Measurements from ENCODE around the gene ILF2. TPM values are rescaled to one million over a fixed set of nuclear protein-coding genes. Genes with fewer than 3 reads are reported as not detected.

ILF2 gene
- total and polyA plus RNA-seq, 2 of the 13 experiments (the other 11 are each of a cell fraction or from before 2014, with no cell fraction given) = 292 to 366 TPM

- no peak for TF ChIP-seq ZNF407 (CRISPR knock-in tag; IDR thresholded peaks at IDR 0.05; ENCODE audit: not compliant biosample characterization)
- peak; percentile 51; the same call in 1 of the 2 replicates for TF ChIP-seq ZNF274 (CRISPR knock-in tag; IDR thresholded peaks at IDR 0.05)
- no peak for TF ChIP-seq NR2F1 (CRISPR knock-in tag; IDR thresholded peaks at IDR 0.05)
- TF ChIP-seq ZNF383 (CRISPR knock-in tag; IDR thresholded peaks at IDR 0.05; ENCODE audit: borderline replicate concordance) = no peak
- TF ChIP-seq ZNF17 (CRISPR knock-in tag; IDR thresholded peaks at IDR 0.05) = no peak
- peak; percentile 99 for TF ChIP-seq AGO2 (optimal IDR thresholded peaks at IDR 0.05; ENCODE audit: low read depth, low read length)
- TF ChIP-seq ZNF589 (CRISPR knock-in tag; conservative IDR thresholded peaks at IDR 0.05) = no peak
- peak; percentile 59; the same call in 1 of the 2 replicates for TF ChIP-seq ZBTB3 (CRISPR knock-in tag; IDR thresholded peaks at IDR 0.05; ENCODE audit: borderline replicate concordance, low read depth)
- no peak for TF ChIP-seq XRCC5 (optimal IDR thresholded peaks at IDR 0.05; ENCODE audit: low read length)
- TF ChIP-seq TSC22D2 (CRISPR knock-in tag; IDR thresholded peaks at IDR 0.05; ENCODE audit: borderline replicate concordance) = no peak; the same call in 1 of the 2 replicates
- TF ChIP-seq ELF4 (CRISPR knock-in tag; IDR thresholded peaks at IDR 0.05; ENCODE audit: borderline replicate concordance) = no peak
- TF ChIP-seq LCORL (IDR thresholded peaks at IDR 0.05) = no peak
- TF ChIP-seq LCORL (CRISPR knock-in tag; IDR thresholded peaks at IDR 0.05) = peak; percentile 83
- TF ChIP-seq RBAK (CRISPR knock-in tag; IDR thresholded peaks at IDR 0.05) = no peak
- peak; percentile 77 for TF ChIP-seq SP5 (CRISPR knock-in tag; IDR thresholded peaks at IDR 0.05; ENCODE audit: borderline replicate concordance, low read depth)
- no peak for TF ChIP-seq ZNF557 (CRISPR knock-in tag; IDR thresholded peaks at IDR 0.05)
- peak; percentile 69; the same call in 1 of the 2 replicates for TF ChIP-seq ZNF619 (CRISPR knock-in tag; IDR thresholded peaks at IDR 0.05)
Measured at GRCh38 chr1:153633754-153634665, 36.8 kb downstream of the ILF2 start, which contains the start of gene CHTOP (continued).
